ENCODE measurements around the gene MAPK4.

The MAPK4 gene

GRCh38 chr18:50680966-50681365 is 121.1 kb downstream of the MAPK4 start:
- no peak for DNase-seq
- Histone ChIP-seq H3K9me3 (ENCODE audit: severe bottlenecking) (no peaks in the 10 kb centered on the region), H3K4me3 (ENCODE audit: low read depth, low read length) (no peak overlapping the region), H3K27ac (no peak overlapping the region), H3K27me3 (ENCODE audit: insufficient read depth, low read depth, severe bottlenecking) (no peaks in the 10 kb centered on the region), H3K36me3 (peaks cover 27% of the 10 kb centered on the region)
- TF ChIP-seq CTCF (IDR thresholded peaks at IDR 0.05; ENCODE audit: low read depth, low read length) = no peak

- TF ChIP-seq CTCF (IDR thresholded peaks at IDR 0.05; ENCODE audit: low read depth, low read length) = no peak
- H3K4me3 ChIP-seq (ENCODE audit: low read depth, low read length) = no peak overlapping the region
- H3K36me3 ChIP-seq = peaks cover 17% of the 10 kb centered on the region
- no peaks in the 10 kb centered on the region for H3K27me3 ChIP-seq (ENCODE audit: insufficient read depth, low read depth, severe bottlenecking)
- no peaks in the 10 kb centered on the region for H3K9me3 ChIP-seq (ENCODE audit: severe bottlenecking)
- DNase-seq = no peak
- no peak overlapping the region for H3K27ac ChIP-seq
Measured at GRCh38 chr18:50682852-50683251, 123.0 kb downstream of the MAPK4 start.

- Histone ChIP-seq H3K9me3 (ENCODE audit: severe bottlenecking) (no peaks in the 10 kb centered on the region), H3K4me3 (ENCODE audit: low read depth, low read length) (no peak overlapping the region), H3K27me3 (ENCODE audit: insufficient read depth, low read depth, severe bottlenecking) (no peaks in the 10 kb centered on the region), H3K27ac (peak overlapping the region; percentile 11; the same call in 1 of the 2 replicates), H3K36me3 (peaks cover 3% of the 10 kb centered on the region)
- TF ChIP-seq CTCF (IDR thresholded peaks at IDR 0.05; ENCODE audit: low read depth, low read length) = no peak
- DNase-seq = peak; percentile 54
Measured at GRCh38 chr18:50686409-50686808, 126.5 kb downstream of the MAPK4 start.

DNA sequence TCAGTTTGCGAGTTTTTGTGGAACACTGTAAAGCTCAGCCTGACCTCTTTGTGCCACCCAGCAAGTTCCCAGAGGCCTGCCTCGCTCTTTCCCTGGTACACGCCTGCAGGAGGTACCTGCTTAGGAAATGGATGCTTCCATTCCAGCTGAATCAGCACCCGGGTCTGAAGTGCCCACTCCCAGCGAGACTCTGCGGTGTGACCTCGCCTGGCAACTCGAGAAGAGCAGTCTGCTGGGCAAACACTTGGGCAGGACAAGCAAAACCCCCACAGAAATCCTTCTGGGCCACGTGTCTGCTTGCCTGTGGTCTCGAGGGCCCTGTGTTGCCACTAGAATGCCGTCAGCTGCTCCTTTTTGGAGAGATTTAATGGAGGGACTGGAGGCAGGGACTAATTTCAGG is 127.6 kb downstream of the MAPK4 start:
- TF ChIP-seq CTCF (IDR thresholded peaks at IDR 0.05; ENCODE audit: low read depth, low read length) = no peak
- Histone ChIP-seq H3K9me3 (ENCODE audit: severe bottlenecking) (no peaks in the 10 kb centered on the region), H3K27ac (no peak overlapping the region), H3K27me3 (ENCODE audit: insufficient read depth, low read depth, severe bottlenecking) (no peaks in the 10 kb centered on the region), H3K36me3 (peaks cover 3% of the 10 kb centered on the region; the same call in 1 of the 2 replicates), H3K4me3 (ENCODE audit: low read depth, low read length) (no peak overlapping the region)
- no peak for DNase-seq

- no peak for DNase-seq
- Histone ChIP-seq H3K9me3 (ENCODE audit: severe bottlenecking) (no peaks in the 10 kb centered on the region), H3K36me3 (peaks cover 6% of the 10 kb centered on the region), H3K27me3 (ENCODE audit: insufficient read depth, low read depth, severe bottlenecking) (no peaks in the 10 kb centered on the region), H3K27ac (no peak overlapping the region), H3K4me3 (ENCODE audit: low read depth, low read length) (no peak overlapping the region)
- TF ChIP-seq CTCF (IDR thresholded peaks at IDR 0.05; ENCODE audit: low read depth, low read length) = no peak
Measured at GRCh38 chr18:50689578-50689977, 129.7 kb downstream of the MAPK4 start.

GRCh38 chr18:50694147-50694546 is 134.3 kb downstream of the MAPK4 start:
- Histone ChIP-seq H3K36me3 (peaks cover 10% of the 10 kb centered on the region), H3K27me3 (ENCODE audit: insufficient read depth, low read depth, severe bottlenecking) (no peaks in the 10 kb centered on the region), H3K27ac (no peak overlapping the region), H3K4me3 (ENCODE audit: low read depth, low read length) (no peak overlapping the region), H3K9me3 (ENCODE audit: severe bottlenecking) (no peaks in the 10 kb centered on the region)
- no peak for TF ChIP-seq CTCF (IDR thresholded peaks at IDR 0.05; ENCODE audit: low read depth, low read length)
- no peak for DNase-seq
